Smooth muscle cell (in vitro differentiated cells): ENCODE data around the gene LPAR5. TPM values are rescaled to one million over a fixed set of nuclear protein-coding genes. Genes with fewer than 3 reads are reported as not detected.

Source experiments
- DNase-seq: peaks from one replicate; lab custom pipeline; 2025; ENCODE audit not compliant: unreplicated experiment; lab: John Stamatoyannopoulos, UW
- H2AFZ ChIP-seq: fragments of 200-600 bp; sonication (generic); 2 replicates; pipeline ENCODE4 v1.6.0; 2016; ENCODE audit warnings: antibody characterized with exemption, low read depth, mild to moderate bottlenecking
- H3F3A ChIP-seq: fragments of 200-600 bp; sonication (generic); 2 replicates; pipeline ENCODE4 v1.6.0; 2017; ENCODE audit warnings: antibody characterized with exemption, low read depth
- H3K27ac ChIP-seq: fragments of 200-600 bp; sonication (generic); 2 replicates; pipeline ENCODE4 v1.5.1; 2016; ENCODE audit warnings: low read depth, mild to moderate bottlenecking
- H3K27me3 ChIP-seq: fragments of 200-600 bp; sonication (generic); 2 replicates; pipeline ENCODE4 v1.6.1; 2016; ENCODE audit warnings: low read depth, mild to moderate bottlenecking
- H3K36me3 ChIP-seq: fragments of 200-600 bp; sonication (generic); 2 replicates; pipeline ENCODE4 v1.5.1; 2016; ENCODE audit warnings: low read depth
- H3K4me1 ChIP-seq: fragments of 200-600 bp; sonication (generic); 2 replicates; pipeline ENCODE4 v1.5.1; 2016; ENCODE audit warnings: low read depth
- H3K4me2 ChIP-seq: fragments of 200-600 bp; sonication (generic); 2 replicates; pipeline ENCODE4 v1.6.0; 2016; ENCODE audit warnings: mild to moderate bottlenecking
- H3K4me3 ChIP-seq: fragments of 200-600 bp; sonication (generic); 2 replicates; pipeline ENCODE4 v1.5.1; 2016; ENCODE audit warnings: mild to moderate bottlenecking
- H3K79me2 ChIP-seq: fragments of 200-600 bp; sonication (generic); 2 replicates; pipeline ENCODE4 v1.6.0; 2016; ENCODE audit warnings: low read depth, mild to moderate bottlenecking
- H3K9ac ChIP-seq: fragments of 200-600 bp; sonication (generic); 2 replicates; pipeline ENCODE4 v1.6.0; 2016; ENCODE audit warnings: low read depth
- H3K9me3 ChIP-seq: fragments of 200-600 bp; sonication (generic); replicated peaks from 2 replicates; pipeline ENCODE4 v1.5.1; 2016; ENCODE audit warnings: low read depth
- H4K20me1 ChIP-seq: fragments of 200-600 bp; sonication (generic); 2 replicates; pipeline ENCODE4 v1.6.0; 2016; ENCODE audit warnings: low read depth
- WGBS: methylation state at CpG from one replicate; pipeline ENCODE4 v1.1.7; 2016; ENCODE audit warnings: low lambda C conversion rate; 5-methylcytosine and 5-hydroxymethylcytosine counted together
- polyA plus RNA-seq: library from polyadenylated mRNA; unstranded; fragments of >200 nt; fragmentation: Nextera tagmentation; extraction: Ambion mirVana; gene quantifications from 2 replicates; pipeline ENCODE4 v1.2.1, GENCODE V29; 2016
- total RNA-seq: library from RNA; depleted of rRNA; stranded (reverse); fragments of >200 nt; gene quantifications from 2 replicates; pipeline ENCODE4 v1.2.3, GENCODE V29; 2014
- TF ChIP-seq, protein P1 (sequence below): fragments of 200-600 bp; sonication (generic); IDR thresholded peaks from 2 replicates; pipeline ENCODE4 v1.5.1; 2017; ENCODE audit warnings: borderline replicate concordance, mild to moderate bottlenecking, antibody characterized with exemption; ENCODE audit not compliant: insufficient read depth, poor library complexity, severe bottlenecking

The LPAR5 gene
- total and polyA plus RNA-seq, 2 experiments from 2014 or later: 1.8 to 2.0 TPM

DNA sequence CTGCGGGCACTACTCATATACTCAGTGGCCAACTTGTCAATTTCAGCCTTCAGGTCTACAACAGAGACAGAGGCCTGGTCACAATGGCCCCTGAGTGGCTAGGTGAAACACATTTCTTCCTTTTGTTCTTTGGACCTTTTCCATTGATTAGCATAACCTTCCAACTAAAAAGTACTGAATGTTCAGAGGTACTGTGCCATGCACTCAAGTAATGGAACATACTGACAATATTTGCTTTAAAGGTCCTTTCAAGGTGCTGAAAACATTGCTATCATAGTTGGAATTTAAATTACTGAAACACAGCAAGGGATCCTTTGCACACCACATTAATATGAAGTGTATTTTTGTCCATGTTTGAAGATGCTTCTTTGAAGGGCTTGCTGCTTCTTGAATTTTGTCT, 17.6 kb upstream of the LPAR5 start:
- WGBS: 100% methylated on average over 1 of the region's 1 CpG
- no peak overlapping the region for H3K9ac ChIP-seq
- H4K20me1 ChIP-seq: no peaks in the 10 kb centered on the region
- H3K4me3 ChIP-seq: no peak overlapping the region
- no peaks in the 10 kb centered on the region for H3K9me3 ChIP-seq
- no peaks in the 10 kb centered on the region for H3K4me1 ChIP-seq
- no peak overlapping the region for H3K27ac ChIP-seq
- no peaks in the 10 kb centered on the region for H3K36me3 ChIP-seq
- H3K27me3 ChIP-seq: no peaks in the 10 kb centered on the region
- TF ChIP-seq, protein P1, sequence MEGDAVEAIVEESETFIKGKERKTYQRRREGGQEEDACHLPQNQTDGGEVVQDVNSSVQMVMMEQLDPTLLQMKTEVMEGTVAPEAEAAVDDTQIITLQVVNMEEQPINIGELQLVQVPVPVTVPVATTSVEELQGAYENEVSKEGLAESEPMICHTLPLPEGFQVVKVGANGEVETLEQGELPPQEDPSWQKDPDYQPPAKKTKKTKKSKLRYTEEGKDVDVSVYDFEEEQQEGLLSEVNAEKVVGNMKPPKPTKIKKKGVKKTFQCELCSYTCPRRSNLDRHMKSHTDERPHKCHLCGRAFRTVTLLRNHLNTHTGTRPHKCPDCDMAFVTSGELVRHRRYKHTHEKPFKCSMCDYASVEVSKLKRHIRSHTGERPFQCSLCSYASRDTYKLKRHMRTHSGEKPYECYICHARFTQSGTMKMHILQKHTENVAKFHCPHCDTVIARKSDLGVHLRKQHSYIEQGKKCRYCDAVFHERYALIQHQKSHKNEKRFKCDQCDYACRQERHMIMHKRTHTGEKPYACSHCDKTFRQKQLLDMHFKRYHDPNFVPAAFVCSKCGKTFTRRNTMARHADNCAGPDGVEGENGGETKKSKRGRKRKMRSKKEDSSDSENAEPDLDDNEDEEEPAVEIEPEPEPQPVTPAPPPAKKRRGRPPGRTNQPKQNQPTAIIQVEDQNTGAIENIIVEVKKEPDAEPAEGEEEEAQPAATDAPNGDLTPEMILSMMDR: no peak
- H3K4me2 ChIP-seq: no peak overlapping the region
- H3K79me2 ChIP-seq: no peaks in the 10 kb centered on the region
- no peak for DNase-seq
- H2AFZ ChIP-seq: no peak overlapping the region
- no peaks in the 10 kb centered on the region for H3F3A ChIP-seq

DNA sequence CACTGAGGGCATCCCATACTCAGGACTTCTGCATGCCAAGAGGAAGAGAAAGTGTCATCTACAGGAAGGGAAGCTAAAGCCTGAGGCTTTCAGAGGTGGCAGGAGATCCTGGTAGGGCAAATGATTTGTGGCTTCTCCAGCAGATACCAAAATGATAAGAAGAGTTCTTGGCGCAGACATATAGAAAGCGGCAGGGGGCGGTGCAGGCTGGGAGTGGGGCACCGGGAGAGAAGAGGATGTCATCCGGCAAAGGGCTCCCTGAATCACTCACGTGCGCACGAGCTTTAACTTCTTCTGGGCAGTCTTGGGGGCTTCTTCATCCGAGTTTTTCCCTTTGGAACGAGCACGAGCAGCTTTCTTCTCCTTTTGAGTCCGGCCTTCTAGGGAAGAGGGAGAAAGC, 16.6 kb upstream of the LPAR5 start:
- no peaks in the 10 kb centered on the region for H3K79me2 ChIP-seq
- TF ChIP-seq, protein P1: no peak
- no peaks in the 10 kb centered on the region for H3K36me3 ChIP-seq
- H2AFZ ChIP-seq: no peak overlapping the region
- no peak overlapping the region for H3K4me2 ChIP-seq
- no peaks in the 10 kb centered on the region for H3K27me3 ChIP-seq
- H4K20me1 ChIP-seq: no peaks in the 10 kb centered on the region
- no peaks in the 10 kb centered on the region for H3F3A ChIP-seq
- 89% methylated on average over 12 of the region's 12 CpGs for WGBS
- no peaks in the 10 kb centered on the region for H3K9me3 ChIP-seq
- H3K27ac ChIP-seq: no peak overlapping the region
- no peak overlapping the region for H3K4me3 ChIP-seq
- no peaks in the 10 kb centered on the region for H3K4me1 ChIP-seq
- DNase-seq: no peak
- no peak overlapping the region for H3K9ac ChIP-seq

DNA sequence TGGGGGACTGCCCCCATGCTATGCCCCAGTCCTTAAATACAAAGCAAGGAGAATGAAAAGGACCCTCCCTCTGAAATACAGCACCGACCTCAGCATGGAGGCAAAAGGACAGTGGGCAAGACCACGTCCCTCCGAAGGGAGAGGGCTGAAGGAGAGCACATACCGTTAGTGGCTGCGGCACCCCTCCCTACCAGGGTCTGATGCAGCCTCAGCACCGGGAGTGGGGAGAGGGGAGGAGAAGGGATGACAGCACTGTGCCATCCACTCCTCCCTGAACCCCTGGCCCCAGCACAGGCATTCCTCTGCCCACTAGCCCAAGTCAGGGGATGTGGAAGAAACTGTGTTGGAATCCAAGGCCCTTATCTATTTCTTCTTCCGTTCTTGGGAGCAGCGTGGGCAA, 15.1 kb upstream of the LPAR5 start:
- H3K4me1 ChIP-seq: no peaks in the 10 kb centered on the region
- 98% methylated on average over 8 of the region's 8 CpGs for WGBS
- no peaks in the 10 kb centered on the region for H3K27me3 ChIP-seq
- H3K27ac ChIP-seq: no peak overlapping the region
- no peak overlapping the region for H3K4me2 ChIP-seq
- H2AFZ ChIP-seq: no peak overlapping the region
- no peaks in the 10 kb centered on the region for H3F3A ChIP-seq
- no peak overlapping the region for H3K9ac ChIP-seq
- TF ChIP-seq, protein P1: no peak
- H3K36me3 ChIP-seq: no peaks in the 10 kb centered on the region
- no peaks in the 10 kb centered on the region for H4K20me1 ChIP-seq
- no peaks in the 10 kb centered on the region for H3K79me2 ChIP-seq
- no peak overlapping the region for H3K4me3 ChIP-seq
- no peak for DNase-seq
- H3K9me3 ChIP-seq: no peaks in the 10 kb centered on the region

DNA sequence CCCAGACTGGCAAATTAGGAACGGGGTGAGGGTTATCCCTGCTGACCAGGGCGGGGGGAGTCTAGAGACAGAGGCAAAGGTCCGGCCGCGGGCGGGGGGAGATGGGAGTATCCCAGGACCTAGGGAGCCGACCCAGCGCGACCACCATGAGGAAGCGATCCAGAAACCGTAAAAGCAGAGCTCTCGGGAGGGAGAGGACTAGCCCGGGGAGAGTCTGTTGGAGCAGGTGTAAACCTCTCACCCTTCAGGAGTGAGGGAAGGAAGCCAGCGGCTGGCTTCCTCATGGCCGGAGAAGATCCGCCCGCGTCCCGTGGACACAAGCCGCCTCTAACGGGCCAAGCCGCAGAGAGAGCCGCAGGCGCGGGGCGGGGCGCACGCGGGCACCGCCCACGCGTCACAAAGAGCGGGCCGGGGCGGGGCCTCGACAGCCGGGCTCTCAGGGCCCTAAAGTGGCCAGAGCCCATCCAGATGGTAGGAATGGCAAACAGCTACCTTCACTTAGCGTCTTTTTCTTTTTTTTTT, 11.4 kb upstream of the LPAR5 start, which contains the start of gene ACRBP:
Gene ACRBP, minus strand, starts transcription at position 350 of the 522 bp plus-strand sequence. Its CDS starts 66 bp downstream, at position 284.
- WGBS: 13% methylated on average over 33 of the region's 38 CpGs
- Histone ChIP-seq H3F3A (no peaks in the 10 kb centered on the region), H3K4me1 (no peaks in the 10 kb centered on the region), H4K20me1 (no peaks in the 10 kb centered on the region), H2AFZ (no peak within 1 kb of the TSS), H3K9me3 (no peaks in the 10 kb centered on the region), H3K36me3 (no peaks in the 10 kb centered on the region), H3K4me2 (peak within 1 kb of the TSS; percentile 74), H3K27me3 (no peaks in the 10 kb centered on the region), H3K27ac (no peak within 1 kb of the TSS), H3K79me2 (no peaks in the 10 kb centered on the region), H3K4me3 (peak within 1 kb of the TSS; percentile 37), H3K9ac (no peak within 1 kb of the TSS)
- TF ChIP-seq, protein P1: no peak
- DNase-seq: no peak
